Panc1 (cell line): ENCODE measurements around the gene TNPO2. TPM values are rescaled to one million over a fixed set of nuclear protein-coding genes. Genes with fewer than 3 reads are reported as not detected.

Experiments
- ATAC-seq: fragments of 200-7000 bp; cut with Tn5 transposase; 2 replicates; pipeline ENCODE4 v1.9.1; 2020; ENCODE audit warnings: mild to moderate bottlenecking, moderate library complexity
- BruUV-seq: library from RNA; stranded (reverse); fragments of 400-500 nt; replicated peaks from 2 replicates; lab custom pipeline; 2021; lab: Mats Ljungman, UMichigan
- CTCF ChIA-PET: fragments of 300-600 bp; sonication (Branson Sonifier 250); formaldehyde crosslinking; loops from one replicate; lab custom pipeline; 2022; ENCODE audit warnings: antibody characterized with exemption; lab: Charles Lee
- POLR2A ChIA-PET: fragments of 300-600 bp; sonication (Branson Sonifier 250); formaldehyde crosslinking; loops from one replicate; lab custom pipeline; 2022; ENCODE audit warnings: antibody characterized with exemption; lab: Charles Lee
- DNase-seq: peaks from one replicate; pipeline ENCODE4 v3.0.0-alpha.2; 2010; ENCODE audit warnings: low read depth, low spot score
- H3K27ac ChIP-seq: 2 replicates; pipeline ENCODE4 v1.5.1; 2011; ENCODE audit warnings: mild to moderate bottlenecking, low read length, inconsistent platforms
- H3K27me3 ChIP-seq: fragments of 200-500 bp; sonication (Bioruptor generic); 2 replicates; pipeline ENCODE4 v1.6.0; 2014; ENCODE audit warnings: low read length, inconsistent platforms; ENCODE audit not compliant: control insufficient read depth, insufficient read depth
- H3K36me3 ChIP-seq: fragments of 200-500 bp; sonication (Bioruptor generic); 2 replicates; pipeline ENCODE4 v1.5.1; 2014; ENCODE audit warnings: inconsistent platforms, mild to moderate bottlenecking, low read length, moderate library complexity; ENCODE audit not compliant: control insufficient read depth, insufficient read depth
- H3K4me1 ChIP-seq: 2 replicates; pipeline ENCODE4 v1.5.1; 2011; ENCODE audit warnings: inconsistent platforms, mild to moderate bottlenecking, low read length, moderate library complexity; ENCODE audit not compliant: control insufficient read depth, insufficient read depth
- H3K4me3 ChIP-seq, 2 experiments: 2 replicates each; pipeline ENCODE4 v1.5.1; 2011 to 2012; ENCODE audit warnings: low read depth in 2 of 2, low read length in 2 of 2, mild to moderate bottlenecking in 2 of 2, inconsistent platforms in 1 of 2, moderate library complexity in 1 of 2
- H3K9me3 ChIP-seq: fragments of 200-500 bp; sonication (Bioruptor generic); 2 replicates; pipeline ENCODE4 v1.5.1; 2014; ENCODE audit warnings: low read depth, mild to moderate bottlenecking, inconsistent platforms, low read length, moderate library complexity; ENCODE audit not compliant: control insufficient read depth, insufficient read depth
- CTCF ChIP-seq: fragments of 450-650 bp; IDR thresholded peaks from 2 replicates; pipeline ENCODE4 v1.5.1; 2017; ENCODE audit warnings: mild to moderate bottlenecking
- POLR2AphosphoS5 ChIP-seq: IDR thresholded peaks from 2 replicates; pipeline ENCODE4 v1.6.1; 2012; ENCODE audit warnings: mild to moderate bottlenecking, low read depth, low read length, moderate library complexity
- REST ChIP-seq, 2 experiments: IDR thresholded peaks; 2 replicates each; pipeline ENCODE4 v1.6.1; 2011 to 2012; ENCODE audit warnings: low read depth in 2 of 2, control low read depth in 1 of 2, low read length in 1 of 2, mild to moderate bottlenecking in 1 of 2, moderate library complexity in 1 of 2; ENCODE audit not compliant: insufficient read depth in 1 of 2
- SIN3A ChIP-seq: IDR thresholded peaks from 2 replicates; pipeline ENCODE4 v1.6.1; 2012; ENCODE audit warnings: low read depth, mild to moderate bottlenecking, low read length, moderate library complexity, borderline replicate concordance; ENCODE audit not compliant: insufficient read depth
- TCF7L2 ChIP-seq: IDR thresholded peaks from 2 replicates; pipeline ENCODE4 v1.6.1; 2011; ENCODE audit warnings: mild to moderate bottlenecking, low read depth, low read length, inconsistent platforms
- in situ Hi-C: cut with HindIII; loops from 2 replicates; pipeline ENCODE4 v1.10.0; 2016; ENCODE audit warnings: low sequenced_read_pairs, low pct_unique_long_range_greater_than_20kb
- intact Hi-C: fragments of 100-400 bp; cut with micrococcal nuclease; formaldehyde crosslinking; loops from one replicate; pipeline ENCODE4 v1.10.0; 2022; ENCODE audit not compliant: unreplicated experiment
- total RNA-seq: library from RNA; stranded (reverse); gene quantifications from one replicate; pipeline ENCODE4 v1.2.1, GENCODE V29; 2021; ENCODE audit not compliant: unreplicated experiment

TNPO2 gene
- total RNA-seq, 1 experiment from 2014 or later = 83.3 TPM

DNA sequence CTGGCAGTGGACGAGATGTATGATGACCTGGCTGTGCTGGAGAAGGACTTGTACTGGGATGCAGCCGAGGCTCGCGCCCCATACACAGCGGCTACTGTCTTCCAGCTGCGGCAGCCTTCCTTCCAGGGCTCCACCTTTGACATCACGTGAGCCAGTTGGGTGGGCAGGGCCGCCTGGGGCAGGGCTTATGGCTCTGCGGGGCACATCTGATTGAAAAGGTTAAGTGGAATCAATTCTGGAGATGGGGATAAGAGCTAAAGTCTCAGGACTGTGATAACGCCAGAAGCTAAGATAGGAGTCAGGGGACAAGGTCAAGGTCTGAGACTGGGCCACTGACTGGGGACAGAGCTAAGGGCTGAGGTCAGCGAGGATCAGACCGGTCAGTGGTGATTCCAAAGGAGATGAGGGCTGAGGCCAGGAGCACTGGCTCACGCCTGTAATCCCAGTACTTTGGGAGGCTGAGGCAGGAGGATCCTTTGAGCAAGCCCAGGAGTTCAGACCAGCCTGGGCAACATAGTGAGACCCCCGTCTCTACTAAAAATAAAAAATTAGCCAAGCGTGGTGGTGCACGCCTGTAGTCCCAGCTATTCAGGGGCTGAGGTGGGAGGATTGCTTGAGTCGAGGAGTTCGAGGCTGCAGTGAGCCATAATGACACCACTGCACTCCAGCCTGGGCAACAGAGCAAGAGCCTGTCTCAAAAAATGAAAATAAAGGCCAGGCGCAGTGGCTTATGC, 32.6 kb upstream of the TNPO2 start:
- ATAC-seq = no peak
- ChIA-PET CTCF (no interaction called here), POLR2A (interaction anchor here (0.6 kb wide), 1 partner anchor 12 kb away, joined by 3 read pairs; no protein-coding TSS in a partner anchor)
- no peaks in the 10 kb centered on the region for H3K27me3 ChIP-seq
- no peaks in the 10 kb centered on the region for H3K4me1 ChIP-seq
- no peaks in the 10 kb centered on the region for H3K9me3 ChIP-seq
- in situ Hi-C loops = no loop called here
- DNase-seq = no peak
- TF ChIP-seq REST (IDR thresholded peaks at IDR 0.05; ENCODE audit: insufficient read depth in 1 of 2, low read depth in 2 of 2, low read length in 1 of 2) = no peak
- no peak for TF ChIP-seq SIN3A
- no peak for TF ChIP-seq CTCF
- TF ChIP-seq POLR2AphosphoS5 = no peak
- TF ChIP-seq TCF7L2 = no peak
- no peak overlapping the region for H3K27ac ChIP-seq
- H3K4me3 ChIP-seq = no peak overlapping the region
- no peaks in the 10 kb centered on the region for H3K36me3 ChIP-seq
- BruUV-seq = no TSS peak
- intact Hi-C loops = no loop called here

- peaks cover 3% of the 10 kb centered on the region for H3K4me1 ChIP-seq
- POLR2A ChIA-PET = interaction anchor here (0.6 kb wide), 1 partner anchor 27 kb away, joined by 9 read pairs; no protein-coding TSS in a partner anchor
- DNase-seq (no peak), ATAC-seq (no peak)
- no peak for TF ChIP-seq TCF7L2
- no peak for TF ChIP-seq SIN3A
- no peak for TF ChIP-seq CTCF
- no peak for TF ChIP-seq POLR2AphosphoS5
- TF ChIP-seq REST (IDR thresholded peaks at IDR 0.05; ENCODE audit: insufficient read depth in 1 of 2, low read depth in 2 of 2, low read length in 1 of 2) = no peak
- intact Hi-C loops (no loop called here), in situ Hi-C loops (no loop called here)
- H3K9me3 ChIP-seq = no peaks in the 10 kb centered on the region
- H3K27me3 ChIP-seq = no peaks in the 10 kb centered on the region
- H3K27ac ChIP-seq = no peak overlapping the region
- no peaks in the 10 kb centered on the region for H3K36me3 ChIP-seq
- H3K4me3 ChIP-seq = no peak overlapping the region
- CTCF ChIA-PET = interaction anchor here (0.6 kb wide), 1 partner anchor 74 kb away, joined by 3 read pairs; no protein-coding TSS in a partner anchor
- BruUV-seq = no TSS peak
Observed at GRCh38 chr19:12754465-12755196, 30.9 kb upstream of the TNPO2 start.
